Thyroid gland (tissue), 4 donors: ENCODE data around the gene AKAP6. TPM values are rescaled to one million over a fixed set of nuclear protein-coding genes. Genes with fewer than 3 reads are reported as not detected.

Source experiments
- DNase-seq, 2 donors: peaks; one replicate each; pipeline ENCODE4 v3.0.0-alpha.2; 2019
- H3K27ac ChIP-seq, 3 donors: fragments of 200-600 bp; sonication (generic); 1 replicate in 2 of 3; 2 replicates in 1 of 3; pipeline ENCODE4 v1.5.1; 2016 to 2019; ENCODE audit warnings: mild to moderate bottlenecking in 1 of 3, moderate library complexity in 1 of 3
- H3K27me3 ChIP-seq: fragments of 200-600 bp; sonication (generic); one replicate; pipeline ENCODE4 v1.5.1; 2019
- H3K36me3 ChIP-seq, 2 donors: fragments of 200-600 bp; sonication (generic); one replicate each; pipeline ENCODE4 v1.5.1; 2016 to 2019
- H3K4me1 ChIP-seq, 2 donors: fragments of 200-600 bp; sonication (generic); one replicate each; pipeline ENCODE4 v1.5.1; 2017 to 2019
- H3K4me3 ChIP-seq, 3 donors: fragments of 200-600 bp; sonication (generic); replicated peaks in 1 of 3; 1 replicate in 2 of 3; 2 replicates in 1 of 3; pipeline ENCODE4 v1.5.1; 2016; ENCODE audit warnings: mild to moderate bottlenecking in 1 of 3
- H3K9me3 ChIP-seq: fragments of 200-600 bp; sonication (generic); one replicate; pipeline ENCODE4 v1.5.1; 2017
- POLR2A ChIP-seq, 2 donors: fragments of 450-650 bp; IDR thresholded peaks; one replicate each; pipeline ENCODE4 v1.6.1; 2017; ENCODE audit warnings: antibody characterized with exemption in 2 of 2, mild to moderate bottlenecking in 2 of 2, moderate library complexity in 1 of 2
- WGBS, 2 donors: methylation state at CpG; one replicate each; pipeline ENCODE4 v1.1.5; 2017; 5-methylcytosine and 5-hydroxymethylcytosine counted together
- intact Hi-C: fragments of 100-400 bp; cut with DNase I; formaldehyde crosslinking; loops from one replicate; pipeline ENCODE4 v1.15.1; 2023
- total RNA-seq, 4 donors: library from RNA; depleted of rRNA; stranded (reverse); fragments of >200 nt; gene quantifications; one replicate each; pipeline ENCODE4 v1.2.3, GENCODE V29; 2016
- TF ChIP-seq, protein P1 (sequence below), 6 experiments: fragments of 200-600 bp in 3 of 6; fragments of 450-650 bp in 3 of 6; sonication (generic) in 3 of 6; IDR thresholded peaks; one replicate each; pipeline ENCODE4 v1.5.1; 2016 to 2019; ENCODE audit warnings: antibody characterized with exemption in 6 of 6, mild to moderate bottlenecking in 2 of 6, inconsistent platforms in 1 of 6, moderate library complexity in 1 of 6

Gene AKAP6
- total RNA-seq, 4 donors from 2014 or later = 13.0 to 34.5 (median 22.7) TPM

- no peak overlapping the region for H3K4me3 ChIP-seq
- intact Hi-C loops = no loop called here
- 92 to 94% methylated on average over 1 of the region's 1 CpG for WGBS, 2 donors
- no peak overlapping the region for H3K27ac ChIP-seq
- TF ChIP-seq POLR2A (IDR thresholded peaks at IDR 0.05) = no peak
- TF ChIP-seq, protein P1, sequence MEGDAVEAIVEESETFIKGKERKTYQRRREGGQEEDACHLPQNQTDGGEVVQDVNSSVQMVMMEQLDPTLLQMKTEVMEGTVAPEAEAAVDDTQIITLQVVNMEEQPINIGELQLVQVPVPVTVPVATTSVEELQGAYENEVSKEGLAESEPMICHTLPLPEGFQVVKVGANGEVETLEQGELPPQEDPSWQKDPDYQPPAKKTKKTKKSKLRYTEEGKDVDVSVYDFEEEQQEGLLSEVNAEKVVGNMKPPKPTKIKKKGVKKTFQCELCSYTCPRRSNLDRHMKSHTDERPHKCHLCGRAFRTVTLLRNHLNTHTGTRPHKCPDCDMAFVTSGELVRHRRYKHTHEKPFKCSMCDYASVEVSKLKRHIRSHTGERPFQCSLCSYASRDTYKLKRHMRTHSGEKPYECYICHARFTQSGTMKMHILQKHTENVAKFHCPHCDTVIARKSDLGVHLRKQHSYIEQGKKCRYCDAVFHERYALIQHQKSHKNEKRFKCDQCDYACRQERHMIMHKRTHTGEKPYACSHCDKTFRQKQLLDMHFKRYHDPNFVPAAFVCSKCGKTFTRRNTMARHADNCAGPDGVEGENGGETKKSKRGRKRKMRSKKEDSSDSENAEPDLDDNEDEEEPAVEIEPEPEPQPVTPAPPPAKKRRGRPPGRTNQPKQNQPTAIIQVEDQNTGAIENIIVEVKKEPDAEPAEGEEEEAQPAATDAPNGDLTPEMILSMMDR (IDR thresholded peaks at IDR 0.05) = no peak
- no peak for DNase-seq
- H3K36me3 ChIP-seq = no peaks in the 10 kb centered on the region
- H3K9me3 ChIP-seq = no peaks in the 10 kb centered on the region
- no peaks in the 10 kb centered on the region for H3K27me3 ChIP-seq
- no peaks in the 10 kb centered on the region for H3K4me1 ChIP-seq
These were observed 485.6 kb downstream of the AKAP6 start for GRCh38 chr14:32814721-32815120.

GRCh38 chr14:32816588-32816987 is 487.5 kb downstream of the AKAP6 start:
- intact Hi-C loops = no loop called here
- Histone ChIP-seq H3K4me3 (no peak overlapping the region), H3K36me3 (no peaks in the 10 kb centered on the region), H3K27ac (no peak overlapping the region), H3K4me1 (no peaks in the 10 kb centered on the region), H3K27me3 (no peaks in the 10 kb centered on the region), H3K9me3 (no peaks in the 10 kb centered on the region)
- no peak for DNase-seq
- TF ChIP-seq, protein P1 (IDR thresholded peaks at IDR 0.05) = no peak
- no peak for TF ChIP-seq POLR2A (IDR thresholded peaks at IDR 0.05)

- no peak for DNase-seq
- Histone ChIP-seq H3K27ac (no peak overlapping the region), H3K4me1 (no peaks in the 10 kb centered on the region), H3K4me3 (no peak overlapping the region), H3K9me3 (no peaks in the 10 kb centered on the region), H3K36me3 (no peaks in the 10 kb centered on the region), H3K27me3 (no peaks in the 10 kb centered on the region)
- WGBS, 2 donors = 68 to 75% methylated on average over 2 of the region's 2 CpGs
- intact Hi-C loops = no loop called here
- no peak for TF ChIP-seq POLR2A (IDR thresholded peaks at IDR 0.05)
- TF ChIP-seq, protein P1 (IDR thresholded peaks at IDR 0.05) = no peak
These were observed 488.7 kb downstream of the AKAP6 start for GRCh38 chr14:32817780-32818179.

GRCh38 chr14:32818581-32818980 is 489.5 kb downstream of the AKAP6 start:
- no peaks in the 10 kb centered on the region for H3K4me1 ChIP-seq
- intact Hi-C loops = no loop called here
- H3K27ac ChIP-seq = no peak overlapping the region
- TF ChIP-seq, protein P1 (IDR thresholded peaks at IDR 0.05) = no peak
- TF ChIP-seq POLR2A (IDR thresholded peaks at IDR 0.05) = no peak
- H3K4me3 ChIP-seq = no peak overlapping the region
- H3K36me3 ChIP-seq = no peaks in the 10 kb centered on the region
- WGBS, 2 donors = 93 to 96% methylated on average over 4 of the region's 4 CpGs
- no peaks in the 10 kb centered on the region for H3K9me3 ChIP-seq
- no peak for DNase-seq
- H3K27me3 ChIP-seq = no peaks in the 10 kb centered on the region

DNA sequence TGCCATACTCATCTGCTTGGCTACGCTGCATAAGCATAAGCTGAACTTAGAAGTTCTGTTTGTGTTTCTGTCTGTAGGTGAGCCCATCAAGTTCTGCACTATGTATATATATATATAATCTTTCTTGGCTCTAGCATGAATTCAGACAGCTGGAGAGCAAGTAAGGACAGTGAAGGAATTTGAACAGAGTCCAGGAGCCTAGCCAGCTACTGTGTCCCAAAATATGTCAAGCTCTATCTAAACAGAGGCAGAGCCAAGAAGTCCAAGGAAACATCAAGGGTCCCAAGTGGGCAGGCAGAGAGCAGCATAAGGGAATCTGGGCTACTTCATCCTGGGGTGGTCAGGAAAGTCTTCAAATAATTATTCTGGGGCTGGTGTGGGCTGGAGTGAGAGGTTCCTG is 491.1 kb downstream of the AKAP6 start:
- Histone ChIP-seq H3K4me1 (no peaks in the 10 kb centered on the region), H3K4me3 (no peak overlapping the region), H3K9me3 (no peaks in the 10 kb centered on the region), H3K36me3 (no peaks in the 10 kb centered on the region), H3K27me3 (no peaks in the 10 kb centered on the region), H3K27ac (no peak overlapping the region)
- TF ChIP-seq, protein P1 (IDR thresholded peaks at IDR 0.05) = no peak
- TF ChIP-seq POLR2A (IDR thresholded peaks at IDR 0.05) = no peak
- intact Hi-C loops = no loop called here
- WGBS, 2 donors = 93 to 100% methylated on average over 1 of the region's 1 CpG
- no peak for DNase-seq
